Muscle layer of colon (tissue), 2 donors: ENCODE data around the gene ACTL6B.

Source experiments
- H3K27ac ChIP-seq: one replicate; pipeline ENCODE4 v1.7.0; 2013; ENCODE audit warnings: low read depth, mild to moderate bottlenecking, low read length, moderate library complexity
- H3K27me3 ChIP-seq, 2 donors: one replicate each; pipeline ENCODE4 v1.7.0; 2013; ENCODE audit warnings: low read length in 2 of 2, mild to moderate bottlenecking in 2 of 2; ENCODE audit not compliant: insufficient read depth in 2 of 2, control insufficient read depth in 1 of 2
- H3K36me3 ChIP-seq: one replicate; pipeline ENCODE4 v1.7.0; 2013; ENCODE audit warnings: mild to moderate bottlenecking, low read length; ENCODE audit not compliant: insufficient read depth
- H3K4me1 ChIP-seq: one replicate; pipeline ENCODE4 v1.7.0; 2013; ENCODE audit warnings: mild to moderate bottlenecking, low read length; ENCODE audit not compliant: insufficient read depth
- H3K4me3 ChIP-seq, 2 donors: one replicate each; pipeline ENCODE4 v1.7.0; 2013; ENCODE audit warnings: low read length in 2 of 2, low read depth in 1 of 2, mild to moderate bottlenecking in 1 of 2, moderate library complexity in 1 of 2
- H3K9ac ChIP-seq: one replicate; pipeline ENCODE4 v1.7.0; 2013; ENCODE audit warnings: low read length
- H3K9me3 ChIP-seq: one replicate; pipeline ENCODE4 v1.7.0; 2013; ENCODE audit warnings: mild to moderate bottlenecking, low read length
- donor health status: abdominal sarcoma.
- donor health status: Adenocarcinoma of cecum.

The ACTL6B gene

GRCh38 chr7:100612730-100613390 lies 43.4 kb downstream of the ACTL6B start:
- Histone ChIP-seq H3K27ac (peak overlapping the region; percentile 99), H3K27me3 (no peaks in the 10 kb centered on the region), H3K9ac (peak overlapping the region; percentile 74), H3K4me1 (peaks cover 10% of the 10 kb centered on the region), H3K4me3 (peak overlapping the region; percentile 73 to 77), H3K36me3 (peaks cover 5% of the 10 kb centered on the region), H3K9me3 (no peaks in the 10 kb centered on the region)

GRCh38 chr7:100611983-100612729 lies 44.1 kb downstream of the ACTL6B start, which contains the start of gene MOSPD3:
Gene MOSPD3 (plus strand): TSS chr7:100612540. CDS start chr7:100612792, 252 bp downstream.
- Histone ChIP-seq H3K27ac (peak within 1 kb of the TSS; percentile 99), H3K9me3 (no peaks in the 10 kb centered on the region), H3K27me3 (no peaks in the 10 kb centered on the region), H3K4me3 (peak within 1 kb of the TSS; percentile 74 to 77), H3K4me1 (peaks cover 10% of the 10 kb centered on the region), H3K36me3 (peaks cover 5% of the 10 kb centered on the region), H3K9ac (peak within 1 kb of the TSS; percentile 74)

GRCh38 chr7:100609958-100610357 lies 46.3 kb downstream of the ACTL6B start:
- Histone ChIP-seq H3K27ac (no peak overlapping the region), H3K36me3 (no peaks in the 10 kb centered on the region), H3K9me3 (no peaks in the 10 kb centered on the region), H3K4me3 (no peak overlapping the region), H3K4me1 (peaks cover 14% of the 10 kb centered on the region), H3K27me3 (no peaks in the 10 kb centered on the region), H3K9ac (no peak overlapping the region)

GRCh38 chr7:100607111-100607510 lies 49.1 kb downstream of the ACTL6B start:
- Histone ChIP-seq H3K27ac (no peak overlapping the region), H3K27me3 (no peaks in the 10 kb centered on the region), H3K9me3 (no peaks in the 10 kb centered on the region), H3K36me3 (no peaks in the 10 kb centered on the region), H3K9ac (no peak overlapping the region), H3K4me3 (no peak overlapping the region), H3K4me1 (peaks cover 10% of the 10 kb centered on the region)

GRCh38 chr7:100606313-100606712 lies 49.9 kb downstream of the ACTL6B start:
- Histone ChIP-seq H3K4me1 (peaks cover 10% of the 10 kb centered on the region), H3K9ac (no peak overlapping the region), H3K4me3 (no peak overlapping the region), H3K9me3 (no peaks in the 10 kb centered on the region), H3K36me3 (no peaks in the 10 kb centered on the region), H3K27me3 (no peaks in the 10 kb centered on the region), H3K27ac (no peak overlapping the region)

- peak overlapping the region; percentile 52 to 64 for H3K4me3 ChIP-seq
- no peaks in the 10 kb centered on the region for H3K36me3 ChIP-seq
- peaks cover 10% of the 10 kb centered on the region for H3K4me1 ChIP-seq
- H3K27ac ChIP-seq = peak overlapping the region; percentile 60
- no peaks in the 10 kb centered on the region for H3K9me3 ChIP-seq
- no peak overlapping the region for H3K9ac ChIP-seq
- no peaks in the 10 kb centered on the region for H3K27me3 ChIP-seq
These were observed 51.0 kb downstream of the ACTL6B start for GRCh38 chr7:100604976-100605911.

- H3K4me1 ChIP-seq = peaks cover 10% of the 10 kb centered on the region
- H3K27ac ChIP-seq = peak overlapping the region; percentile 80
- no peak overlapping the region for H3K9ac ChIP-seq
- no peaks in the 10 kb centered on the region for H3K27me3 ChIP-seq
- H3K4me3 ChIP-seq = peak overlapping the region; percentile 52 to 64
- H3K9me3 ChIP-seq = no peaks in the 10 kb centered on the region
- H3K36me3 ChIP-seq = no peaks in the 10 kb centered on the region
These were observed 51.9 kb downstream of the ACTL6B start for GRCh38 chr7:100604028-100604975.

- Histone ChIP-seq H3K4me3 (peak overlapping the region; percentile 26 to 55), H3K4me1 (peaks cover 10% of the 10 kb centered on the region), H3K9me3 (no peaks in the 10 kb centered on the region), H3K36me3 (no peaks in the 10 kb centered on the region), H3K9ac (no peak overlapping the region), H3K27me3 (no peaks in the 10 kb centered on the region), H3K27ac (peak overlapping the region; percentile 80)
These were observed 52.6 kb downstream of the ACTL6B start for GRCh38 chr7:100603726-100604027.

- Histone ChIP-seq H3K9me3 (no peaks in the 10 kb centered on the region), H3K27me3 (no peaks in the 10 kb centered on the region), H3K4me3 (peak overlapping the region; percentile 7 to 55), H3K4me1 (peaks cover 10% of the 10 kb centered on the region), H3K9ac (no peak overlapping the region), H3K36me3 (no peaks in the 10 kb centered on the region), H3K27ac (peak overlapping the region; percentile 80)
These were observed 53.1 kb downstream of the ACTL6B start for GRCh38 chr7:100602889-100603725.

GRCh38 chr7:100600730-100601038 lies 55.6 kb downstream of the ACTL6B start:
- no peaks in the 10 kb centered on the region for H3K36me3 ChIP-seq
- H3K9ac ChIP-seq = no peak overlapping the region
- H3K27ac ChIP-seq = no peak overlapping the region
- no peaks in the 10 kb centered on the region for H3K27me3 ChIP-seq
- H3K9me3 ChIP-seq = no peaks in the 10 kb centered on the region
- H3K4me1 ChIP-seq = peaks cover 10% of the 10 kb centered on the region
- H3K4me3 ChIP-seq = no peak overlapping the region
